GM23338 (cell line): Measurements from ENCODE around the gene ETV5.

Experiments used
- EZH2phosphoT487 ChIP-seq: fragments of 200-600 bp; sonication (generic); IDR thresholded peaks from one replicate; pipeline ENCODE4 v1.8.1; 2018; ENCODE audit warnings: antibody characterized with exemption; ENCODE audit not compliant: unreplicated experiment
- STAT1 ChIP-seq: IDR thresholded peaks from one replicate; pipeline ENCODE4 v1.6.1; 2016; ENCODE audit warnings: antibody characterized with exemption; ENCODE audit not compliant: unreplicated experiment
- TF ChIP-seq, protein P1 (sequence below), 2 experiments: fragments of 200-600 bp in 1 of 2; sonication (generic) in 1 of 2; conservative IDR thresholded peaks; 2 replicates each; pipeline versions ENCODE4 v1.5.1 to v1.6.1; 2016 to 2017; ENCODE audit warnings: antibody characterized with exemption in 2 of 2, low read depth in 2 of 2, mild to moderate bottlenecking in 2 of 2, moderate library complexity in 1 of 2
- TF ChIP-seq, protein P2 (sequence below): IDR thresholded peaks from 2 replicates; pipeline ENCODE4 v1.6.1; 2016; ENCODE audit warnings: antibody characterized with exemption
- TF ChIP-seq, protein P3 (sequence below): IDR thresholded peaks from one replicate; pipeline ENCODE4 v1.6.1; 2018; ENCODE audit warnings: antibody characterized with exemption; ENCODE audit not compliant: unreplicated experiment

DNA sequence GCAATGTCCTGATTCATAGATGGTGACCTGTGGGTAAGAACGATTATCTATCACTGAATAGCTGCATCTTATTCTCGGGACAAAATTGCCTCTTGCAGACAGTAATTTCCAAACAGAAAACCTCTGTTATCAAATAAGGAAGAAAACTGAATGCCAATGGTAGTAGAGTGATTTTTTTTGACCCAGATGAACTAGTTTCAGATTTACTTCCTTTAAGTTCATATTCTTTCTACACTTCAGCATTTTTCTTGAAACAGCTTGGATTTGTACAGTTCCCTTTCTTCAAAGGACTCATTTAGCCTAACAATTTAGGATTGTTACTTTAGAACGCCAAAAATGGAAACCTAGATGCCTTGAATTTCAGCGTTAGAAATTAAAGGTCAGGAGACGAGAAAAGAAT, 14.6 kb downstream of the ETV5 start:
- TF ChIP-seq, protein P1, sequence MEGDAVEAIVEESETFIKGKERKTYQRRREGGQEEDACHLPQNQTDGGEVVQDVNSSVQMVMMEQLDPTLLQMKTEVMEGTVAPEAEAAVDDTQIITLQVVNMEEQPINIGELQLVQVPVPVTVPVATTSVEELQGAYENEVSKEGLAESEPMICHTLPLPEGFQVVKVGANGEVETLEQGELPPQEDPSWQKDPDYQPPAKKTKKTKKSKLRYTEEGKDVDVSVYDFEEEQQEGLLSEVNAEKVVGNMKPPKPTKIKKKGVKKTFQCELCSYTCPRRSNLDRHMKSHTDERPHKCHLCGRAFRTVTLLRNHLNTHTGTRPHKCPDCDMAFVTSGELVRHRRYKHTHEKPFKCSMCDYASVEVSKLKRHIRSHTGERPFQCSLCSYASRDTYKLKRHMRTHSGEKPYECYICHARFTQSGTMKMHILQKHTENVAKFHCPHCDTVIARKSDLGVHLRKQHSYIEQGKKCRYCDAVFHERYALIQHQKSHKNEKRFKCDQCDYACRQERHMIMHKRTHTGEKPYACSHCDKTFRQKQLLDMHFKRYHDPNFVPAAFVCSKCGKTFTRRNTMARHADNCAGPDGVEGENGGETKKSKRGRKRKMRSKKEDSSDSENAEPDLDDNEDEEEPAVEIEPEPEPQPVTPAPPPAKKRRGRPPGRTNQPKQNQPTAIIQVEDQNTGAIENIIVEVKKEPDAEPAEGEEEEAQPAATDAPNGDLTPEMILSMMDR (conservative IDR thresholded peaks at IDR 0.05; ENCODE audit: low read depth in 2 of 2), result no peak
- TF ChIP-seq, protein P2, sequence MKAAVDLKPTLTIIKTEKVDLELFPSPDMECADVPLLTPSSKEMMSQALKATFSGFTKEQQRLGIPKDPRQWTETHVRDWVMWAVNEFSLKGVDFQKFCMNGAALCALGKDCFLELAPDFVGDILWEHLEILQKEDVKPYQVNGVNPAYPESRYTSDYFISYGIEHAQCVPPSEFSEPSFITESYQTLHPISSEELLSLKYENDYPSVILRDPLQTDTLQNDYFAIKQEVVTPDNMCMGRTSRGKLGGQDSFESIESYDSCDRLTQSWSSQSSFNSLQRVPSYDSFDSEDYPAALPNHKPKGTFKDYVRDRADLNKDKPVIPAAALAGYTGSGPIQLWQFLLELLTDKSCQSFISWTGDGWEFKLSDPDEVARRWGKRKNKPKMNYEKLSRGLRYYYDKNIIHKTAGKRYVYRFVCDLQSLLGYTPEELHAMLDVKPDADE, result no peak
- TF ChIP-seq, protein P3, sequence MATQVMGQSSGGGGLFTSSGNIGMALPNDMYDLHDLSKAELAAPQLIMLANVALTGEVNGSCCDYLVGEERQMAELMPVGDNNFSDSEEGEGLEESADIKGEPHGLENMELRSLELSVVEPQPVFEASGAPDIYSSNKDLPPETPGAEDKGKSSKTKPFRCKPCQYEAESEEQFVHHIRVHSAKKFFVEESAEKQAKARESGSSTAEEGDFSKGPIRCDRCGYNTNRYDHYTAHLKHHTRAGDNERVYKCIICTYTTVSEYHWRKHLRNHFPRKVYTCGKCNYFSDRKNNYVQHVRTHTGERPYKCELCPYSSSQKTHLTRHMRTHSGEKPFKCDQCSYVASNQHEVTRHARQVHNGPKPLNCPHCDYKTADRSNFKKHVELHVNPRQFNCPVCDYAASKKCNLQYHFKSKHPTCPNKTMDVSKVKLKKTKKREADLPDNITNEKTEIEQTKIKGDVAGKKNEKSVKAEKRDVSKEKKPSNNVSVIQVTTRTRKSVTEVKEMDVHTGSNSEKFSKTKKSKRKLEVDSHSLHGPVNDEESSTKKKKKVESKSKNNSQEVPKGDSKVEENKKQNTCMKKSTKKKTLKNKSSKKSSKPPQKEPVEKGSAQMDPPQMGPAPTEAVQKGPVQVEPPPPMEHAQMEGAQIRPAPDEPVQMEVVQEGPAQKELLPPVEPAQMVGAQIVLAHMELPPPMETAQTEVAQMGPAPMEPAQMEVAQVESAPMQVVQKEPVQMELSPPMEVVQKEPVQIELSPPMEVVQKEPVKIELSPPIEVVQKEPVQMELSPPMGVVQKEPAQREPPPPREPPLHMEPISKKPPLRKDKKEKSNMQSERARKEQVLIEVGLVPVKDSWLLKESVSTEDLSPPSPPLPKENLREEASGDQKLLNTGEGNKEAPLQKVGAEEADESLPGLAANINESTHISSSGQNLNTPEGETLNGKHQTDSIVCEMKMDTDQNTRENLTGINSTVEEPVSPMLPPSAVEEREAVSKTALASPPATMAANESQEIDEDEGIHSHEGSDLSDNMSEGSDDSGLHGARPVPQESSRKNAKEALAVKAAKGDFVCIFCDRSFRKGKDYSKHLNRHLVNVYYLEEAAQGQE, result no peak
- TF ChIP-seq EZH2phosphoT487 (no peak), STAT1 (no peak)
